Mucosa of descending colon (tissue), 3 donors: ENCODE results near the gene LOXL3. TPM values are rescaled to one million over a fixed set of nuclear protein-coding genes. Genes with fewer than 3 reads are reported as not detected.
A peak's percentile ranks its signal among the peaks of the same experiment; 100 is the strongest.

Experiments
- ATAC-seq: fragments of 200-7000 bp; cut with Tn5 transposase; one replicate; pipeline ENCODE4 v1.9.1; 2020; ENCODE audit warnings: mild to moderate bottlenecking, moderate library complexity
- DNase-seq, 3 donors: peaks; one replicate each; pipeline ENCODE4 v3.0.0-alpha.2; 2020
- H3K36me3 ChIP-seq: fragments of 200-600 bp; one replicate; pipeline ENCODE4 v1.8.0; 2021; ENCODE audit warnings: low read depth, mild to moderate bottlenecking
- H3K4me1 ChIP-seq: fragments of 200-600 bp; one replicate; pipeline ENCODE4 v1.8.0; 2021; ENCODE audit warnings: low read depth, mild to moderate bottlenecking
- H3K4me3 ChIP-seq: fragments of 200-600 bp; one replicate; pipeline ENCODE4 v1.8.0; 2021; ENCODE audit warnings: mild to moderate bottlenecking
- H3K9me3 ChIP-seq: fragments of 200-600 bp; one replicate; pipeline ENCODE4 v1.8.0; 2021; ENCODE audit warnings: mild to moderate bottlenecking
- intact Hi-C, 2 donors: fragments of 100-400 bp; cut with DNase I in 1 of 2; cut with micrococcal nuclease in 1 of 2; formaldehyde crosslinking; loops; one replicate each; pipeline versions ENCODE4 v1.11.0 to v1.11.1; 2022; cut with DNase I, micrococcal nuclease
- total RNA-seq, 3 donors: library from RNA; stranded (reverse); fragmentation: NEBNext Ultra II Directional in 2 of 3; extraction: Animal tissue kit (Norgen Biotek cat#: 25700) in 2 of 3; gene quantifications; one replicate each; pipeline versions ENCODE4 v1.2.1 to v1.2.4, GENCODE V29; 2021 to 2023
- TF ChIP-seq, protein P1 (sequence below): fragments of 200-600 bp; IDR thresholded peaks from one replicate; pipeline ENCODE4 v1.8.0; 2022; ENCODE audit warnings: antibody characterized with exemption, mild to moderate bottlenecking
- donor health status: DM: no; HTN: no; CAD: no; lungs with moderate emphysema.
- donor health status: DM: no; HTN: no; CAD: no.
- donor health status: DM: no; HTN: yes; CAD: no.

The LOXL3 gene
- total RNA-seq, 3 donors from 2014 or later, result 2.2 to 6.9 (median 4.4) TPM

GRCh38 chr2:74531666-74532065 is 22.1 kb downstream of the LOXL3 start:
- H3K4me3 ChIP-seq, result no peak overlapping the region
- H3K4me1 ChIP-seq, result peaks cover 11% of the 10 kb centered on the region
- H3K9me3 ChIP-seq, result no peaks in the 10 kb centered on the region
- no peaks in the 10 kb centered on the region for H3K36me3 ChIP-seq
- intact Hi-C loops, result loop anchor here in 1 of 2 donors (10.0 kb wide), 1 partner anchor 47 kb away; the partner anchor contains the start of genes CCDC142 and TTC31
- no peak for ATAC-seq
- TF ChIP-seq, protein P1, sequence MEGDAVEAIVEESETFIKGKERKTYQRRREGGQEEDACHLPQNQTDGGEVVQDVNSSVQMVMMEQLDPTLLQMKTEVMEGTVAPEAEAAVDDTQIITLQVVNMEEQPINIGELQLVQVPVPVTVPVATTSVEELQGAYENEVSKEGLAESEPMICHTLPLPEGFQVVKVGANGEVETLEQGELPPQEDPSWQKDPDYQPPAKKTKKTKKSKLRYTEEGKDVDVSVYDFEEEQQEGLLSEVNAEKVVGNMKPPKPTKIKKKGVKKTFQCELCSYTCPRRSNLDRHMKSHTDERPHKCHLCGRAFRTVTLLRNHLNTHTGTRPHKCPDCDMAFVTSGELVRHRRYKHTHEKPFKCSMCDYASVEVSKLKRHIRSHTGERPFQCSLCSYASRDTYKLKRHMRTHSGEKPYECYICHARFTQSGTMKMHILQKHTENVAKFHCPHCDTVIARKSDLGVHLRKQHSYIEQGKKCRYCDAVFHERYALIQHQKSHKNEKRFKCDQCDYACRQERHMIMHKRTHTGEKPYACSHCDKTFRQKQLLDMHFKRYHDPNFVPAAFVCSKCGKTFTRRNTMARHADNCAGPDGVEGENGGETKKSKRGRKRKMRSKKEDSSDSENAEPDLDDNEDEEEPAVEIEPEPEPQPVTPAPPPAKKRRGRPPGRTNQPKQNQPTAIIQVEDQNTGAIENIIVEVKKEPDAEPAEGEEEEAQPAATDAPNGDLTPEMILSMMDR, result no peak
- no peak for DNase-seq

DNA sequence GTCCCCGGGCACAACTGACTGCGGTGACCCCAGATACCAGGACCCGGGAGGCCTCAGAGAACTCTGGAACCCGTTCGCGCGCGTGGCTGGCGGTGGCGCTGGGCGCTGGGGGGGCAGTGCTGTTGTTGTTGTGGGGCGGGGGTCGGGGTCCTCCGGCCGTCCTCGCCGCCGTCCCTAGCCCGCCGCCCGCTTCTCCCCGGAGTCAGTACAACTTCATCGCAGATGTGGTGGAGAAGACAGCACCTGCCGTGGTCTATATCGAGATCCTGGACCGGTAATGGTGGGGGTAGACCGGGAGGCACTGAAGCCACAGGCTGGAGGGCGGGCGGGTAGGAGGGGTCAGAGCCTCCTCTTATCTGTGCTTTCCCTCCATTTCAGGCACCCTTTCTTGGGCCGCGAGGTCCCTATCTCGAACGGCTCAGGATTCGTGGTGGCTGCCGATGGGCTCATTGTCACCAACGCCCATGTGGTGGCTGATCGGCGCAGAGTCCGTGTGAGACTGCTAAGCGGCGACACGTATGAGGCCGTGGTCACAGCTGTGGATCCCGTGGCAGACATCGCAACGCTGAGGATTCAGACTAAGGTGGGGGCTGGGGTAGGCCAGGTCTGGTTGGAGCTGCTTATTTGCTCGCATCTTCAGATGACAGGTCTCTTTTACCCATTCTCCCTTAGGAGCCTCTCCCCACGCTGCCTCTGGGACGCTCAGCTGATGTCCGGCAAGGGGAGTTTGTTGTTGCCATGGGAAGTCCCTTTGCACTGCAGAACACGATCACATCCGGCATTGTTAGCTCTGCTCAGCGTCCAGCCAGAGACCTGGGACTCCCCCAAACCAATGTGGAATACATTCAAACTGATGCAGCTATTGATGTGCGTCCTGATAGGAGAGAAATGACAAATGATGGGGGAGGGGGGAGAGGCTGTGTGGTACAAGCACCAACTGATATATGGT is 23.2 kb downstream of the LOXL3 start:
- Histone ChIP-seq H3K4me1 (peaks cover 11% of the 10 kb centered on the region), H3K9me3 (no peaks in the 10 kb centered on the region), H3K36me3 (no peaks in the 10 kb centered on the region), H3K4me3 (peak overlapping the region; percentile 79)
- intact Hi-C loops, result loop anchor here in 1 of 2 donors (10.0 kb wide), 1 partner anchor 46 kb away; the partner anchor contains the start of genes CCDC142 and TTC31
- TF ChIP-seq, protein P1, result no peak
- DNase-seq, result peak; percentile 62 to 76 (median 72)
- ATAC-seq, result peak; percentile 27

- peak; percentile 90 for ATAC-seq
- DNase-seq, result peak; percentile 98 to 99 (median 98)
- Histone ChIP-seq H3K4me3 (peak within 1 kb of the TSS; percentile 79), H3K4me1 (peaks cover 11% of the 10 kb centered on the region), H3K9me3 (no peaks in the 10 kb centered on the region), H3K36me3 (no peaks in the 10 kb centered on the region)
- TF ChIP-seq, protein P1, result no peak
- intact Hi-C loops, result loop anchor here in 1 of 2 donors (10.0 kb wide), 1 partner anchor 45 kb away; the partner anchor contains the start of genes CCDC142 and TTC31
These were observed 24.1 kb downstream of the LOXL3 start, which contains the start of the genes AUP1 and HTRA2 for GRCh38 chr2:74529357-74530238. AUP1 (minus strand) TSS chr2:74529706; CDS start chr2:74529629, 77 bp downstream. HTRA2 (plus strand) TSS chr2:74529933; CDS start chr2:74530007, 74 bp downstream.

GRCh38 chr2:74528600-74529356 is 25.0 kb downstream of the LOXL3 start:
- TF ChIP-seq, protein P1, result no peak
- H3K4me3 ChIP-seq, result peak overlapping the region; percentile 79
- H3K9me3 ChIP-seq, result no peaks in the 10 kb centered on the region
- DNase-seq, result peak in 1 of 3 donors; percentile 54
- peak; percentile 9 for ATAC-seq
- peaks cover 11% of the 10 kb centered on the region for H3K4me1 ChIP-seq
- intact Hi-C loops, result no loop called here
- no peaks in the 10 kb centered on the region for H3K36me3 ChIP-seq
